ENCODE measurements around the gene RALGPS1.

RALGPS1 gene

DNA sequence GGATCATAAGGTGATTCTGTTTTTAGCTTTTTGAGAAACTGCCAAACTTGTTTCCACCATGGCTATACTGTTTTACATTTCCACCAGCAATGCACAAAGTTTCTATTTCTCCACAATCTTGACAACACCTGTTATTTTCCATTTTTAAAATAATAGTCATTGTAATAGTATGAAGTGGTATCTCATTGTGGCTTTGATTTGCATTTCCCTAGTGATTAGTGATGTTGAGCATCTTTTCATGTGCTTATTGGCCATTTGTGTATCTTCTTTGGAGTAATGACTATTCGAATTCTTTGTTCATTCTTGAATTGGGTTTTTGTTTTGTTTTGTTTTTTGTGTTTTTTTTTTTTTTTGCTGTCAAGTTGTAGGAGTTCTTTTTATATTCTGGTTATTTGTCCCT is 354.9 kb downstream of the RALGPS1 start:
- H3K36me3 ChIP-seq (ENCODE audit: control insufficient read depth in 1 of 2, insufficient read depth in 2 of 2, low read length in 2 of 2) = no peaks in the 10 kb centered on the region
- H3K27ac ChIP-seq (ENCODE audit: low read depth, low read length) = no peak overlapping the region
- no peak overlapping the region for H3K14ac ChIP-seq (ENCODE audit: low read length)
- no peak overlapping the region for H2BK120ac ChIP-seq (ENCODE audit: insufficient read depth, low read length, poor library complexity)
- H4K91ac ChIP-seq (ENCODE audit: low read depth, low read length) = no peak overlapping the region
- no peak overlapping the region for H4K12ac ChIP-seq (ENCODE audit: low read depth, low read length)
- H2AK5ac ChIP-seq (ENCODE audit: low read length) = no peak overlapping the region
- no peak overlapping the region for H2AFZ ChIP-seq (ENCODE audit: insufficient read depth, low read length, poor library complexity)
- no peaks in the 10 kb centered on the region for H3K27me3 ChIP-seq (ENCODE audit: insufficient read depth, low read length)
- DNase-seq = no peak
- no peak overlapping the region for H4K8ac ChIP-seq (ENCODE audit: low read depth, low read length)
- no peak overlapping the region for H3K4ac ChIP-seq (ENCODE audit: low read depth, low read length)
- H3K4me3 ChIP-seq (ENCODE audit: low read depth, low read length) = no peak overlapping the region
- H3K79me1 ChIP-seq (ENCODE audit: low read length) = no peaks in the 10 kb centered on the region
- H3K23ac ChIP-seq (ENCODE audit: low read length) = no peak overlapping the region
- no peak overlapping the region for H2BK5ac ChIP-seq (ENCODE audit: low read depth, low read length, poor library complexity)
- no peak overlapping the region for H3K4me2 ChIP-seq (ENCODE audit: low read length)
- no CpG with 5 or more reads among the region's 1 CpG for WGBS (ENCODE audit: extremely low coverage, insufficient coverage, insufficient read length)
- H3K4me1 ChIP-seq (ENCODE audit: control insufficient read depth in 1 of 2, insufficient read depth in 2 of 2, low read length in 2 of 2) = no peaks in the 10 kb centered on the region
- no peak overlapping the region for H2BK12ac ChIP-seq (ENCODE audit: low read length)
- H3K9ac ChIP-seq (ENCODE audit: low read length) = no peak overlapping the region
- H3K79me2 ChIP-seq (ENCODE audit: control insufficient read depth, insufficient read depth, low read length, poor library complexity) = no peaks in the 10 kb centered on the region
- no peak overlapping the region for H3K18ac ChIP-seq (ENCODE audit: low read length)
- H3K9me3 ChIP-seq (ENCODE audit: insufficient read depth, low read depth, low read length) = no peaks in the 10 kb centered on the region
